IMR-90 (cell line): ENCODE results near the gene GNGT1. TPM values are rescaled to one million over a fixed set of nuclear protein-coding genes. Genes with fewer than 3 reads are reported as not detected.
A peak's percentile ranks its signal among the peaks of the same experiment; 100 is the strongest.

Experiments used
- ATAC-seq: fragments of 200-7000 bp; cut with Tn5 transposase; 2 replicates; pipeline ENCODE4 v1.9.1; 2020; ENCODE audit warnings: low read depth, mild to moderate bottlenecking, moderate library complexity
- BruUV-seq: library from RNA; stranded (reverse); fragments of 400-500 nt; replicated peaks from 2 replicates; lab custom pipeline; 2021; lab: Mats Ljungman, UMichigan
- CTCF ChIA-PET: fragments of 300-600 bp; formaldehyde crosslinking; extraction: SDS; loops from one replicate; lab custom pipeline; 2021; ENCODE audit warnings: antibody characterized with exemption; lab: Yijun Ruan, JAX
- POLR2A ChIA-PET: fragments of 300-600 bp; sonication (Branson Sonifier 250); formaldehyde crosslinking; loops from one replicate; lab custom pipeline; 2022; ENCODE audit warnings: antibody characterized with exemption; ENCODE audit not compliant: unreplicated experiment; lab: Charles Lee
- DNase-seq: peaks from one replicate; pipeline ENCODE4 v3.0.0; 2013
- H2AFZ ChIP-seq: replicated peaks from 2 replicates; pipeline ENCODE3; 2013; ENCODE audit warnings: low read length, mild to moderate bottlenecking; ENCODE audit not compliant: poor library complexity
- H2AK5ac ChIP-seq: 2 replicates; pipeline ENCODE4 v1.6.1; 2013; ENCODE audit warnings: low read depth, low read length, inconsistent platforms
- H2AK9ac ChIP-seq: replicated peaks from 2 replicates; pipeline ENCODE3; 2013; ENCODE audit warnings: mild to moderate bottlenecking, low read depth, low read length, moderate library complexity; ENCODE audit not compliant: poor library complexity
- H2BK120ac ChIP-seq: 2 replicates; pipeline ENCODE4 v1.6.1; 2013; ENCODE audit warnings: low read depth, low read length, inconsistent platforms
- H2BK15ac ChIP-seq: 3 replicates; pipeline ENCODE4 v1.6.1; 2013; ENCODE audit warnings: low read depth, low read length, inconsistent platforms
- H2BK20ac ChIP-seq: 2 replicates; pipeline ENCODE4 v1.6.1; 2013; ENCODE audit warnings: low read depth, mild to moderate bottlenecking, inconsistent platforms, low read length, moderate library complexity
- H2BK5ac ChIP-seq: 2 replicates; pipeline ENCODE4 v1.6.1; 2013; ENCODE audit warnings: mild to moderate bottlenecking, low read depth, low read length, inconsistent platforms; ENCODE audit not compliant: poor library complexity, severe bottlenecking
- H3K14ac ChIP-seq: replicated peaks from 2 replicates; pipeline ENCODE4 v1.6.1; 2013; ENCODE audit warnings: low read depth, low read length, inconsistent platforms
- H3K18ac ChIP-seq: 2 replicates; pipeline ENCODE4 v1.6.1; 2013; ENCODE audit warnings: low read depth, low read length, control low read depth
- H3K23ac ChIP-seq: 2 replicates; pipeline ENCODE4 v1.6.1; 2013; ENCODE audit warnings: low read depth, low read length, inconsistent platforms
- H3K27ac ChIP-seq: 2 replicates; pipeline ENCODE4 v1.5.1; 2013; ENCODE audit warnings: mild to moderate bottlenecking, control low read depth, low read length; ENCODE audit not compliant: insufficient read depth
- H3K27me3 ChIP-seq: 2 replicates; pipeline ENCODE4 v1.6.1; 2013; ENCODE audit warnings: low read length; ENCODE audit not compliant: control insufficient read depth, insufficient read depth
- H3K36me3 ChIP-seq: 2 replicates; pipeline ENCODE4 v1.6.1; 2013; ENCODE audit warnings: low read length, mixed read lengths; ENCODE audit not compliant: control insufficient read depth, insufficient read depth
- H3K4ac ChIP-seq: 2 replicates; pipeline ENCODE4 v1.6.1; 2013; ENCODE audit warnings: low read depth, low read length, inconsistent platforms
- H3K4me1 ChIP-seq: 2 replicates; pipeline ENCODE4 v1.6.1; 2013; ENCODE audit warnings: low read length, mixed read lengths; ENCODE audit not compliant: control insufficient read depth, insufficient read depth
- H3K4me2 ChIP-seq: 2 replicates; pipeline ENCODE4 v1.6.1; 2013; ENCODE audit warnings: low read depth, mild to moderate bottlenecking, control low read depth, low read length, moderate library complexity
- H3K4me3 ChIP-seq: 2 replicates; pipeline ENCODE4 v1.5.1; 2013; ENCODE audit warnings: low read depth, mild to moderate bottlenecking, control low read depth, low read length, moderate library complexity; ENCODE audit not compliant: insufficient read depth
- H3K56ac ChIP-seq: 2 replicates; pipeline ENCODE4 v1.6.1; 2013; ENCODE audit warnings: low read length, inconsistent platforms; ENCODE audit not compliant: insufficient read depth; ENCODE audit errors: extremely low read depth
- H3K79me1 ChIP-seq, 2 experiments: 2 replicates each; pipeline ENCODE4 v1.6.1; 2013; ENCODE audit warnings: low read length in 2 of 2, inconsistent platforms in 1 of 2, low read depth in 1 of 2
- H3K9ac ChIP-seq: 2 replicates; pipeline ENCODE4 v1.6.1; 2013; ENCODE audit warnings: low read depth, low read length, control low read depth
- H3K9me1 ChIP-seq: 2 replicates; pipeline ENCODE4 v1.6.1; 2013; ENCODE audit warnings: low read length, inconsistent platforms; ENCODE audit not compliant: insufficient read depth
- H3K9me3 ChIP-seq: 2 replicates; pipeline ENCODE4 v1.6.1; 2013; ENCODE audit warnings: low read length; ENCODE audit not compliant: control insufficient read depth, insufficient read depth
- H4K20me1 ChIP-seq: 2 replicates; pipeline ENCODE4 v1.6.1; 2013; ENCODE audit warnings: low read length, inconsistent platforms; ENCODE audit not compliant: insufficient read depth
- H4K5ac ChIP-seq: 2 replicates; pipeline ENCODE4 v1.6.1; 2013; ENCODE audit warnings: mild to moderate bottlenecking, low read depth, low read length, control low read depth
- H4K8ac ChIP-seq, 2 experiments: 2 replicates each; pipeline ENCODE4 v1.6.1; 2013; ENCODE audit warnings: low read depth in 2 of 2, low read length in 2 of 2, control low read depth in 1 of 2, inconsistent platforms in 1 of 2
- H4K91ac ChIP-seq: 2 replicates; pipeline ENCODE4 v1.6.1; 2013; ENCODE audit warnings: low read depth, low read length, inconsistent platforms; ENCODE audit not compliant: insufficient read depth
- CHD1 ChIP-seq: IDR thresholded peaks from 2 replicates; pipeline ENCODE4 v1.6.1; 2012; ENCODE audit warnings: low read depth, low read length, improper control_type of control experiment
- ELK1 ChIP-seq: fragments of 150-350 bp; IDR thresholded peaks from 2 replicates; pipeline ENCODE4 v1.6.1; 2016; ENCODE audit warnings: low read depth, mild to moderate bottlenecking, low read length, moderate library complexity, borderline replicate concordance
- RAD21 ChIP-seq: IDR thresholded peaks from 2 replicates; pipeline ENCODE4 v1.6.1; 2012; ENCODE audit warnings: low read length, improper control_type of control experiment
- RCOR1 ChIP-seq: IDR thresholded peaks from 2 replicates; pipeline ENCODE4 v1.6.1; 2012; ENCODE audit warnings: mild to moderate bottlenecking, low read length, improper control_type of control experiment; ENCODE audit not compliant: insufficient replicate concordance
- RFX5 ChIP-seq: IDR thresholded peaks from 2 replicates; pipeline ENCODE4 v1.8.0; 2012; ENCODE audit warnings: low read depth, mild to moderate bottlenecking, low read length, moderate library complexity
- dilution Hi-C: fragments of 300-500 bp; cut with HindIII; formaldehyde crosslinking; loops from one replicate; pipeline ENCODE4 v1.14.3; 2018; ENCODE audit warnings: low sequenced_read_pairs; ENCODE audit not compliant: unreplicated experiment
- in situ Hi-C: fragments of 300-500 bp; cut with MboI; formaldehyde crosslinking; loops from 3 replicates; pipeline ENCODE4 v1.14.3; 2019; ENCODE audit warnings: low sequenced_read_pairs, inconsistent platforms, mixed read lengths
- intact Hi-C: fragments of 100-400 bp; cut with micrococcal nuclease; formaldehyde crosslinking; loops from 2 replicates; pipeline ENCODE4 v1.10.0; 2022
- polyA plus RNA-seq, 3 experiments: library from polyadenylated mRNA; depleted of rRNA; stranded (reverse); fragments of >200 nt; gene quantifications; 2 replicates each; pipeline ENCODE4 v1.2.3, GENCODE V29; 2012; ENCODE audit warnings: low replicate concordance in 1 of 3
- total RNA-seq: library from RNA; depleted of rRNA; stranded (reverse); fragments of >200 nt; gene quantifications from 2 replicates; pipeline ENCODE4 v1.2.3, GENCODE V29; 2012

The GNGT1 gene
- total and polyA plus RNA-seq, 2 of the 4 experiments (the other 2 are of a cell fraction): not detected

GRCh38 chr7:93913197-93913596 is 6.8 kb downstream of the GNGT1 start:
- dilution Hi-C loops: no loop called here

More at GRCh38 chr7:93913197-93913596, 6.8 kb downstream of the GNGT1 start:
- Histone ChIP-seq H3K9me1 (0 out of 2 replicates have a peak, but pooled peaks cover 3% of the 10 kb centered on the region), H2BK120ac (no peak overlapping the region), H4K91ac (no peak overlapping the region), H3K56ac (no peak overlapping the region), H3K23ac (no peak overlapping the region), H3K27ac (no peak overlapping the region), H3K18ac (peak overlapping the region; percentile 67; the same call in 1 of the 2 replicates), H2BK20ac (no peak overlapping the region), H4K5ac (no peak overlapping the region), H3K9me3 (no peaks in the 10 kb centered on the region), H3K36me3 (no peaks in the 10 kb centered on the region), H2BK5ac (no peak overlapping the region), H2AK5ac (no peak overlapping the region), H3K9ac (no peak overlapping the region), H2AK9ac (no peak overlapping the region), H3K79me1 (no peaks in the 10 kb centered on the region), H3K4me3 (no peak overlapping the region), H4K20me1 (no peaks in the 10 kb centered on the region), H2BK15ac (no peak overlapping the region), H3K14ac (no peak overlapping the region), H3K4me1 (peaks cover 7% of the 10 kb centered on the region), H4K8ac (no peak overlapping the region), H3K4me2 (no peak overlapping the region), H3K4ac (no peak overlapping the region), H2AFZ (no peak overlapping the region), H3K27me3 (no peaks in the 10 kb centered on the region)
- in situ Hi-C loops (loop anchor here (25.0 kb wide), 1 partner anchor 524 kb away; no protein-coding TSS in a partner anchor), intact Hi-C loops (no loop called here)
- no TSS peak for BruUV-seq
- ATAC-seq: no peak
- ChIA-PET CTCF (interaction anchor here (0.8 kb wide), 1 partner anchor 10 kb away, joined by 3 read pairs; no protein-coding TSS in a partner anchor), POLR2A (no interaction called here)
- DNase-seq: no peak
- TF ChIP-seq CHD1 (no peak), RAD21 (no peak), ELK1 (no peak), RCOR1 (no peak), RFX5 (no peak)
